WTC11 (cell line): ENCODE data around the gene PLIN1.

Experiments used
- AFF4 ChIP-seq: sonication (generic); formaldehyde crosslinking; IDR thresholded peaks from 2 replicates; pipeline ENCODE4 v1.8.1; 2023; ENCODE audit warnings: mild to moderate bottlenecking, missing genetic modification reagents, borderline replicate concordance
- CTCF ChIP-seq: fragments of 200-600 bp; IDR thresholded peaks from 2 replicates; pipeline ENCODE4 v1.8.0; 2022; ENCODE audit warnings: antibody characterized with exemption
- E2F4 ChIP-seq: sonication (generic); formaldehyde crosslinking; IDR thresholded peaks from 2 replicates; pipeline ENCODE4 v1.8.1; 2022; ENCODE audit warnings: low read depth, mild to moderate bottlenecking, moderate library complexity, missing genetic modification reagents, borderline replicate concordance
- ESRRA ChIP-seq: sonication (generic); formaldehyde crosslinking; IDR thresholded peaks from 2 replicates; pipeline ENCODE4 v1.8.1; 2022; ENCODE audit warnings: mild to moderate bottlenecking, missing genetic modification reagents, borderline replicate concordance
- IRF1 ChIP-seq: sonication (generic); formaldehyde crosslinking; IDR thresholded peaks from 2 replicates; pipeline ENCODE4 v1.8.0; 2023; ENCODE audit warnings: missing genetic modification reagents
- JUN ChIP-seq: sonication (generic); formaldehyde crosslinking; IDR thresholded peaks from 2 replicates; pipeline ENCODE4 v1.8.0; 2023; ENCODE audit warnings: mild to moderate bottlenecking, missing genetic modification reagents
- ZNF232 ChIP-seq: sonication (generic); formaldehyde crosslinking; IDR thresholded peaks from 2 replicates; pipeline ENCODE4 v1.8.0; 2022; ENCODE audit warnings: mild to moderate bottlenecking, missing genetic modification reagents
- ZNF317 ChIP-seq: sonication (generic); formaldehyde crosslinking; IDR thresholded peaks from 2 replicates; pipeline ENCODE4 v1.8.1; 2023; ENCODE audit warnings: low read depth, mild to moderate bottlenecking, moderate library complexity, missing genetic modification reagents, borderline replicate concordance
- ZNF423 ChIP-seq: fragments of 250-450 bp; sonication (Bioruptor Pico); IDR thresholded peaks from 2 replicates; pipeline ENCODE4 v2.1.2; 2022; ENCODE audit warnings: mild to moderate bottlenecking, moderate library complexity

GRCh38 chr15:89724621-89725020 lies 45.5 kb upstream of the PLIN1 start:
- no peak for TF ChIP-seq IRF1 (CRISPR knock-in tag)
- TF ChIP-seq ESRRA (CRISPR knock-in tag): no peak
- TF ChIP-seq E2F4 (CRISPR knock-in tag): no peak
- TF ChIP-seq AFF4 (CRISPR knock-in tag): no peak
- no peak for TF ChIP-seq ZNF317 (CRISPR knock-in tag)
- TF ChIP-seq CTCF: no peak
- TF ChIP-seq ZNF232 (CRISPR knock-in tag): no peak
- TF ChIP-seq JUN (CRISPR knock-in tag): no peak
- no peak for TF ChIP-seq ZNF423 (CRISPR knock-in tag)
